ENCODE data around the gene CNOT6. TPM values are rescaled to one million over a fixed set of nuclear protein-coding genes. Genes with fewer than 3 reads are reported as not detected.
"Not testable (repeated sequence)": the region's sequence is repeated elsewhere in the genome, so short reads cannot be mapped to it uniquely, and the experiment has no call there.

CNOT6 gene
- polyA plus RNA-seq, 1 of the 3 experiments (the other 2 are of a cell fraction): 17.1 TPM

- no peak for TF ChIP-seq IRF3 (IDR thresholded peaks at IDR 0.05; ENCODE audit: low read depth, low read length)
- no peak for TF ChIP-seq REST (IDR thresholded peaks at IDR 0.05; ENCODE audit: low read depth, low read length)
- TF ChIP-seq RCOR1 (IDR thresholded peaks at IDR 0.05; ENCODE audit: low read length): no peak
- TF ChIP-seq EP300 (IDR thresholded peaks at IDR 0.05; ENCODE audit: borderline replicate concordance in 1 of 2, low read depth in 1 of 2, low read length in 1 of 2): no peak
- TF ChIP-seq NRF1 (IDR thresholded peaks at IDR 0.05; ENCODE audit: low read depth, low read length): no peak
These were observed 13.5 kb downstream of the CNOT6 start (continued) for GRCh38 chr5:180507661-180508060.

GRCh38 chr5:180515294-180515693, 21.1 kb downstream of the CNOT6 start:
- H3K9me2 ChIP-seq: no peaks in the 10 kb centered on the region
- no peak for DNase-seq
- 96% methylated on average over 3 of the region's 3 CpGs for WGBS (ENCODE audit: low lambda C conversion rate)
- H2AFZ ChIP-seq (ENCODE audit: low read depth): no peak overlapping the region
- H3F3A ChIP-seq (replicated peaks; ENCODE audit: insufficient read depth): no peaks in the 10 kb centered on the region
- H3K27ac ChIP-seq (ENCODE audit: low read depth in 2 of 2, low read length in 1 of 2): no peak overlapping the region
- H4K20me1 ChIP-seq (ENCODE audit: insufficient read depth): peaks cover 82% of the 10 kb centered on the region
- peaks cover 100% of the 10 kb centered on the region for H3K79me2 ChIP-seq (ENCODE audit: insufficient read depth)
- no peak overlapping the region for H3K4me3 ChIP-seq (ENCODE audit: low read depth in 2 of 2, low read length in 1 of 2)
- ChIA-PET CTCF (interaction anchor here (1.8 kb wide), 1 partner anchor 44 kb away, joined by 5 read pairs; no protein-coding TSS in a partner anchor), POLR2A (no interaction called here)
- no peaks in the 10 kb centered on the region for H3K4me1 ChIP-seq (ENCODE audit: control insufficient read depth in 1 of 2, insufficient read depth in 2 of 2, low read depth in 1 of 2, low read length in 1 of 2)
- H3K27me3 ChIP-seq (ENCODE audit: insufficient read depth): no peaks in the 10 kb centered on the region
- peaks cover 0 to under 1% of the 10 kb centered on the region in 2 experiments for H3K36me3 ChIP-seq (replicated peaks in 1 of 2; ENCODE audit: control insufficient read depth in 1 of 2, insufficient read depth in 2 of 2, low read length in 1 of 2)
- no peak overlapping the region for H3K4me2 ChIP-seq
- no peaks in the 10 kb centered on the region for H3K9me3 ChIP-seq
- TF ChIP-seq TCF12 (IDR thresholded peaks at IDR 0.05) (no peak), FOXM1 (IDR thresholded peaks at IDR 0.05; ENCODE audit: low read depth) (no peak), USF2 (IDR thresholded peaks at IDR 0.05; ENCODE audit: borderline replicate concordance, low read depth, low read length) (no peak), RXRA (IDR thresholded peaks at IDR 0.05; ENCODE audit: borderline replicate concordance, low read depth) (no peak)
- no peak overlapping the region for H3K9ac ChIP-seq

- H3K4me3 ChIP-seq (ENCODE audit: low read depth in 2 of 2, low read length in 1 of 2); H3K9ac ChIP-seq; POLR2A ChIA-PET; H3K4me1 ChIP-seq (ENCODE audit: control insufficient read depth in 1 of 2, insufficient read depth in 2 of 2, low read depth in 1 of 2, low read length in 1 of 2); H3K4me2 ChIP-seq; H3K27ac ChIP-seq (ENCODE audit: low read depth in 2 of 2, low read length in 1 of 2); H3K36me3 ChIP-seq (replicated peaks in 1 of 2; ENCODE audit: control insufficient read depth in 1 of 2, insufficient read depth in 2 of 2, low read length in 1 of 2); H2AFZ ChIP-seq (ENCODE audit: low read depth); DNase-seq; H3K9me3 ChIP-seq; H3K27me3 ChIP-seq (ENCODE audit: insufficient read depth); H3K9me2 ChIP-seq; H3F3A ChIP-seq (replicated peaks; ENCODE audit: insufficient read depth): not testable (repeated sequence)
- peaks cover 99% of the 10 kb centered on the region for H3K79me2 ChIP-seq (ENCODE audit: insufficient read depth)
- peaks cover 82% of the 10 kb centered on the region for H4K20me1 ChIP-seq (ENCODE audit: insufficient read depth)
- 97% methylated on average over 7 of the region's 7 CpGs for WGBS (ENCODE audit: low lambda C conversion rate)
- CTCF ChIA-PET: interaction anchor here (1.8 kb wide), 1 partner anchor 45 kb away, joined by 5 read pairs; no protein-coding TSS in a partner anchor
These were observed 21.8 kb downstream of the CNOT6 start for GRCh38 chr5:180515974-180516373.
